PC-9 (cell line): ENCODE measurements around the gene TMEM117. TPM values are rescaled to one million over a fixed set of nuclear protein-coding genes. Genes with fewer than 3 reads are reported as not detected.
A peak's percentile ranks its signal among the peaks of the same experiment; 100 is the strongest.

ENCODE experiments used
- BruUV-seq: library from RNA; stranded (reverse); fragments of 400-500 nt; replicated peaks from 2 replicates; lab custom pipeline; 2021; lab: Mats Ljungman, UMichigan
- CTCF ChIA-PET: fragments of 300-600 bp; sonication (Branson Sonifier 250); formaldehyde crosslinking; loops from one replicate; lab custom pipeline; 2022; ENCODE audit warnings: antibody characterized with exemption; lab: Charles Lee
- POLR2A ChIA-PET: fragments of 300-600 bp; sonication (Branson Sonifier 250); formaldehyde crosslinking; loops from one replicate; lab custom pipeline; 2022; ENCODE audit warnings: antibody characterized with exemption; ENCODE audit not compliant: unreplicated experiment; lab: Charles Lee
- DNase-seq, 2 experiments: peaks; one replicate each; pipeline versions ENCODE4 v3.0.0 to v3.0.0-alpha.2; 2015 to 2022; ENCODE audit warnings: mixed read lengths in 1 of 2
- H2AFZ ChIP-seq: fragments of 200-600 bp; sonication (generic); 2 replicates; pipeline ENCODE4 v1.8.1; 2017; ENCODE audit warnings: antibody characterized with exemption
- H3F3A ChIP-seq: fragments of 200-600 bp; sonication (generic); 2 replicates; pipeline ENCODE4 v1.8.1; 2017; ENCODE audit warnings: antibody characterized with exemption, mild to moderate bottlenecking, low read depth; ENCODE audit not compliant: insufficient read depth
- H3K27ac ChIP-seq: fragments of 200-600 bp; sonication (generic); 2 replicates; pipeline ENCODE4 v1.6.1; 2016; ENCODE audit warnings: mixed run types
- H3K27me3 ChIP-seq: fragments of 200-600 bp; sonication (generic); 2 replicates; pipeline ENCODE4 v1.6.1; 2016; ENCODE audit warnings: low read depth, mixed run types; ENCODE audit not compliant: insufficient read depth
- H3K36me3 ChIP-seq: fragments of 200-600 bp; sonication (generic); 2 replicates; pipeline ENCODE4 v1.6.1; 2016; ENCODE audit warnings: low read depth, mixed run types
- H3K4me1 ChIP-seq: fragments of 200-600 bp; sonication (generic); replicated peaks from 2 replicates; pipeline ENCODE4 v1.6.1; 2016; ENCODE audit warnings: mixed run types; ENCODE audit not compliant: insufficient read depth
- H3K4me2 ChIP-seq: fragments of 200-600 bp; sonication (generic); 2 replicates; pipeline ENCODE4 v1.6.1; 2017; ENCODE audit warnings: mixed run types
- H3K4me3 ChIP-seq: fragments of 200-600 bp; sonication (generic); 2 replicates; pipeline ENCODE4 v1.6.1; 2016; ENCODE audit warnings: mixed run types
- H3K79me2 ChIP-seq: fragments of 200-600 bp; sonication (generic); 2 replicates; pipeline ENCODE4 v1.6.1; 2017; ENCODE audit warnings: low read depth, mixed run types
- H3K9me2 ChIP-seq: fragments of 200-600 bp; sonication (generic); 2 replicates; pipeline ENCODE4 v1.8.1; 2017; ENCODE audit warnings: mild to moderate bottlenecking; ENCODE audit not compliant: insufficient read depth
- H3K9me3 ChIP-seq: fragments of 200-600 bp; sonication (generic); 2 replicates; pipeline ENCODE4 v1.8.1; 2016; ENCODE audit warnings: low read depth; ENCODE audit not compliant: insufficient read depth
- H4K20me1 ChIP-seq: fragments of 200-600 bp; sonication (generic); 2 replicates; pipeline ENCODE4 v1.8.1; 2017; ENCODE audit not compliant: insufficient read depth
- EZH2 ChIP-seq: fragments of 200-600 bp; sonication (generic); IDR thresholded peaks from 2 replicates; pipeline ENCODE4 v1.8.0; 2017; ENCODE audit warnings: antibody characterized with exemption, low read depth
- intact Hi-C: fragments of 100-400 bp; cut with micrococcal nuclease; formaldehyde crosslinking; loops from one replicate; pipeline ENCODE4 v1.10.0; 2022; ENCODE audit not compliant: unreplicated experiment
- total RNA-seq: library from RNA; stranded (reverse); gene quantifications from 2 replicates; pipeline ENCODE4 v1.2.3, GENCODE V29; 2021
- TF ChIP-seq, protein P1 (sequence below): fragments of 200-600 bp; sonication (generic); conservative IDR thresholded peaks from 2 replicates; pipeline ENCODE4 v1.6.1; 2017; ENCODE audit warnings: mixed run types, antibody characterized with exemption, mild to moderate bottlenecking, moderate library complexity

Gene TMEM117
- total RNA-seq, 1 experiment from 2014 or later = 2.0 TPM

- H2AFZ ChIP-seq = no peak overlapping the region
- H3F3A ChIP-seq = no peaks in the 10 kb centered on the region
- H3K79me2 ChIP-seq = no peaks in the 10 kb centered on the region
- H3K4me3 ChIP-seq = no peak overlapping the region
- H3K9me2 ChIP-seq = no peaks in the 10 kb centered on the region
- no peaks in the 10 kb centered on the region for H3K36me3 ChIP-seq
- DNase-seq = no peak
- no peaks in the 10 kb centered on the region for H3K9me3 ChIP-seq
- intact Hi-C loops = no loop called here
- CTCF ChIA-PET = no interaction called here
- no peak for TF ChIP-seq EZH2
- TF ChIP-seq, protein P1, sequence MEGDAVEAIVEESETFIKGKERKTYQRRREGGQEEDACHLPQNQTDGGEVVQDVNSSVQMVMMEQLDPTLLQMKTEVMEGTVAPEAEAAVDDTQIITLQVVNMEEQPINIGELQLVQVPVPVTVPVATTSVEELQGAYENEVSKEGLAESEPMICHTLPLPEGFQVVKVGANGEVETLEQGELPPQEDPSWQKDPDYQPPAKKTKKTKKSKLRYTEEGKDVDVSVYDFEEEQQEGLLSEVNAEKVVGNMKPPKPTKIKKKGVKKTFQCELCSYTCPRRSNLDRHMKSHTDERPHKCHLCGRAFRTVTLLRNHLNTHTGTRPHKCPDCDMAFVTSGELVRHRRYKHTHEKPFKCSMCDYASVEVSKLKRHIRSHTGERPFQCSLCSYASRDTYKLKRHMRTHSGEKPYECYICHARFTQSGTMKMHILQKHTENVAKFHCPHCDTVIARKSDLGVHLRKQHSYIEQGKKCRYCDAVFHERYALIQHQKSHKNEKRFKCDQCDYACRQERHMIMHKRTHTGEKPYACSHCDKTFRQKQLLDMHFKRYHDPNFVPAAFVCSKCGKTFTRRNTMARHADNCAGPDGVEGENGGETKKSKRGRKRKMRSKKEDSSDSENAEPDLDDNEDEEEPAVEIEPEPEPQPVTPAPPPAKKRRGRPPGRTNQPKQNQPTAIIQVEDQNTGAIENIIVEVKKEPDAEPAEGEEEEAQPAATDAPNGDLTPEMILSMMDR = no peak
- no peak overlapping the region for H3K4me2 ChIP-seq
- no peaks in the 10 kb centered on the region for H3K4me1 ChIP-seq
- no peaks in the 10 kb centered on the region for H3K27me3 ChIP-seq
- no peak overlapping the region for H3K27ac ChIP-seq
- no TSS peak for BruUV-seq
- POLR2A ChIA-PET = interaction anchor here (0.6 kb wide), 1 partner anchor 17 kb away, joined by 3 read pairs; no protein-coding TSS in a partner anchor
- no peaks in the 10 kb centered on the region; the same call in 1 of the 2 replicates for H4K20me1 ChIP-seq
Observed at GRCh38 chr12:43827093-43827492, 8.8 kb upstream of the TMEM117 start.

- H3K4me1 ChIP-seq = 0 out of 2 replicates have a peak, but pooled peaks cover 6% of the 10 kb centered on the region
- POLR2A ChIA-PET = no interaction called here
- no peaks in the 10 kb centered on the region for H3K79me2 ChIP-seq
- no peak overlapping the region for H3K4me3 ChIP-seq
- intact Hi-C loops = no loop called here
- no peak overlapping the region for H2AFZ ChIP-seq
- H3K27me3 ChIP-seq = no peaks in the 10 kb centered on the region
- BruUV-seq = no TSS peak
- no peaks in the 10 kb centered on the region; the same call in 1 of the 2 replicates for H3F3A ChIP-seq
- H3K4me2 ChIP-seq = no peak overlapping the region
- no peak overlapping the region for H3K27ac ChIP-seq
- no peak for DNase-seq
- no peaks in the 10 kb centered on the region for H3K36me3 ChIP-seq
- TF ChIP-seq, protein P1 = no peak
- no peaks in the 10 kb centered on the region for H3K9me3 ChIP-seq
- CTCF ChIA-PET = no interaction called here
- no peaks in the 10 kb centered on the region for H3K9me2 ChIP-seq
- H4K20me1 ChIP-seq = no peaks in the 10 kb centered on the region
Observed at GRCh38 chr12:43832463-43833168, 3.3 kb upstream of the TMEM117 start.

DNA sequence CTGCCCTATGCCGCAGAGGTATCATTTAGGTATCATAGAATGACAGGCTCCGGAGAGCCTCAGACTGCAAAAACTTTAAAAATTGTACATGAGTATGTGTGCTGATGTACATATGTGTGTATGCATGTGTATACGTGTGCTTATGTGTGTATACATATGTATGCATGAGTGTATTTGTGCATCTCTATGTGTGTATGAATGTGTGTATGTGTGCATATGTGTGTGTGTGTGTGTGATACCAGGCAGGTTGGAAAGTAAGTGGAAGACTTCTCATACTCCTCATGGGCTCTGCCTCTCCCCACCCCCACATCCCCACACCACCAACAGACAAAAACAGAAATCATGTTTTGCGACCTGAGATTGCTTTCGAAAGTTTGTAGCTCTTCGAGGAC lies 621 bp upstream of the TMEM117 start:
- TF ChIP-seq, protein P1 = no peak
- TF ChIP-seq EZH2 = no peak
- H4K20me1 ChIP-seq = no peaks in the 10 kb centered on the region
- no peaks in the 10 kb centered on the region for H3K36me3 ChIP-seq
- peak overlapping the region; percentile 80 for H3K4me3 ChIP-seq
- intact Hi-C loops = no loop called here
- no peaks in the 10 kb centered on the region for H3K9me3 ChIP-seq
- CTCF ChIA-PET = interaction anchor here (0.7 kb wide), 1 partner anchor 333 kb away, joined by 4 read pairs; no protein-coding TSS in a partner anchor
- POLR2A ChIA-PET = interaction anchor here (0.5 to 0.7 kb wide), 2 partner anchors 30 to 34 kb away, joined by 3 to 4 read pairs; no protein-coding TSS in a partner anchor
- peak overlapping the region; percentile 91 for H2AFZ ChIP-seq
- H3K9me2 ChIP-seq = no peaks in the 10 kb centered on the region
- H3K27me3 ChIP-seq = no peaks in the 10 kb centered on the region
- H3K27ac ChIP-seq = no peak overlapping the region
- H3K4me1 ChIP-seq = 0 out of 2 replicates have a peak, but pooled peaks cover 6% of the 10 kb centered on the region
- peak overlapping the region; percentile 83 for H3K4me2 ChIP-seq
- DNase-seq = no peak
- no peaks in the 10 kb centered on the region for H3K79me2 ChIP-seq
- no TSS peak for BruUV-seq
- no peaks in the 10 kb centered on the region; the same call in 1 of the 2 replicates for H3F3A ChIP-seq
